RWPE1 (cell line): Measurements from ENCODE around the gene JUN.
A peak's percentile ranks its signal among the peaks of the same experiment; 100 is the strongest.

Experiments used
- CTCF ChIA-PET: fragments of 350-600 bp; sonication (Branson Sonifier 250); formaldehyde crosslinking; extraction: SDS; loops from one replicate; lab custom pipeline; 2021; lab: Yijun Ruan, JAX
- POLR2A ChIA-PET: fragments of 400-600 bp; formaldehyde crosslinking; extraction: SDS; loops from one replicate; lab custom pipeline; 2020; ENCODE audit warnings: antibody characterized with exemption; ENCODE audit not compliant: low non-redundant PET; lab: Yijun Ruan, JAX
- DNase-seq: peaks from one replicate; pipeline ENCODE4 v3.0.0; 2012; ENCODE audit warnings: low spot score
- H3K27ac ChIP-seq: fragments of 450-650 bp; 2 replicates; pipeline ENCODE4 v1.5.1; 2017
- CTCF ChIP-seq: fragments of 450-650 bp; conservative IDR thresholded peaks from 2 replicates; pipeline ENCODE4 v1.5.1; 2017; ENCODE audit warnings: low read depth, mild to moderate bottlenecking

The JUN gene

GRCh38 chr1:58774027-58774426 lies 9.8 kb downstream of the JUN start:
- CTCF ChIA-PET, result interaction anchor here (0.8 kb wide), 1 partner anchor 12 kb away, joined by 3 read pairs; no protein-coding TSS in a partner anchor

GRCh38 chr1:58773406-58773840 lies 10.4 kb downstream of the JUN start:
- no peak for TF ChIP-seq CTCF
- ChIA-PET POLR2A (no interaction called here), CTCF (no interaction called here)
- DNase-seq, result no peak
- peak overlapping the region; percentile 56 for H3K27ac ChIP-seq

More at GRCh38 chr1:58774027-58774426, 9.8 kb downstream of the JUN start:
- H3K27ac ChIP-seq, result no peak overlapping the region
- POLR2A ChIA-PET, result no interaction called here
- DNase-seq, result no peak
- TF ChIP-seq CTCF, result no peak

GRCh38 chr1:58769809-58770320 lies 14.0 kb downstream of the JUN start:
- no peak for DNase-seq
- POLR2A ChIA-PET, result no interaction called here
- no peak for TF ChIP-seq CTCF
- CTCF ChIA-PET, result no interaction called here
- H3K27ac ChIP-seq, result peak overlapping the region; percentile 34; the same call in 1 of the 2 replicates

GRCh38 chr1:58768971-58769808 lies 14.7 kb downstream of the JUN start:
- TF ChIP-seq CTCF, result peak; percentile 88
- DNase-seq, result peak; percentile 69
- peak overlapping the region; percentile 34; the same call in 1 of the 2 replicates for H3K27ac ChIP-seq
- ChIA-PET CTCF (interaction anchor here (0.5 to 1.1 kb wide), 5 partner anchors 29 to 380 kb away, joined by 3 to 4 read pairs (median 3); no protein-coding TSS in a partner anchor), POLR2A (no interaction called here)

- H3K27ac ChIP-seq, result no peak overlapping the region
- ChIA-PET POLR2A (no interaction called here), CTCF (interaction anchor here (0.5 to 1.1 kb wide), 5 partner anchors 129 to 381 kb away, joined by 3 to 4 read pairs (median 3); no protein-coding TSS in a partner anchor)
- DNase-seq, result no peak
- no peak for TF ChIP-seq CTCF
These were observed 15.6 kb downstream of the JUN start for GRCh38 chr1:58768191-58768731.

- ChIA-PET CTCF (interaction anchor here (0.5 kb wide), 1 partner anchor 251 kb away, joined by 3 read pairs; no protein-coding TSS in a partner anchor), POLR2A (no interaction called here)
- no peak overlapping the region for H3K27ac ChIP-seq
- TF ChIP-seq CTCF, result no peak
- DNase-seq, result no peak
These were observed 16.7 kb downstream of the JUN start for GRCh38 chr1:58767143-58767542.
